ENCODE data around the gene CPOX.

Gene CPOX

DNA sequence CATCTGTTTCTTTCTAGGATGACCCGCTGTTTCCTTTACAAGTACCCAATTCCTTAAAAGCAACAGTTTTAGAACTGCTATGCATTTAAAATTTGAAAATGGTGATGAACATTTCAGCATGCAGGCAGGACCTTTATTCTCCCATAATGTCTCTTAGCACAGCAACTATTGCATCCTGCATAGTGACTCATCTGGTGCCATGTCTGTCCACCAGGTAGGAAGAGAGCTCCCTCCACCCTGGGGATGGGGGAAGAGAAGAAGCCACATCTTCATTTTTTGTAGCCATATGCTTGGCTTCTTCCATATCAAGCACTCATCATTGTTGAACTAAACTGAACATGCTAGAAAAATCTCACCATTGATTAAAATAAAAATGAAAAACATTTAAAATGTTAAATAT lies 51.7 kb downstream of the CPOX start:
- DNase-seq (ENCODE audit: low read depth in 1 of 2, low spot score in 1 of 2) = no peak

DNA sequence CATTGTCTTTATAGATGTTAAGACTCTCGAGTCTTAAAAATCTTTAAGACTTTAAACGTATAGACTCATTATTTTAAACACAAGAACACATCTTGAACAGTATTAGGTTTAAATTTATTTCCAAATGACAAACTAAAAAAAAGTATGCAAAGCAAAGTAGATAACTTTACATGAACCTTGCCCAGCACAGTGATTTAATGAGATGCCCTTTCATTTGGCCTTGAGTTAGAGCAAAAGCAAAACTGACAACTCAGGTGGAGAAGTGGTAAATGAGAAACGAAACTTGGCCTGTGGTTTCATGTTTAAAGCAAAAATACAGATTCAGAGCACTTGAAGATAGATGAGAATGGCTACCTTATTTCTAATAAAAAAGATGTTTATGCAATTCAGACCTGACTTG lies 53.1 kb downstream of the CPOX start:
- no peak for DNase-seq (ENCODE audit: low read depth in 1 of 2, low spot score in 1 of 2)

DNA sequence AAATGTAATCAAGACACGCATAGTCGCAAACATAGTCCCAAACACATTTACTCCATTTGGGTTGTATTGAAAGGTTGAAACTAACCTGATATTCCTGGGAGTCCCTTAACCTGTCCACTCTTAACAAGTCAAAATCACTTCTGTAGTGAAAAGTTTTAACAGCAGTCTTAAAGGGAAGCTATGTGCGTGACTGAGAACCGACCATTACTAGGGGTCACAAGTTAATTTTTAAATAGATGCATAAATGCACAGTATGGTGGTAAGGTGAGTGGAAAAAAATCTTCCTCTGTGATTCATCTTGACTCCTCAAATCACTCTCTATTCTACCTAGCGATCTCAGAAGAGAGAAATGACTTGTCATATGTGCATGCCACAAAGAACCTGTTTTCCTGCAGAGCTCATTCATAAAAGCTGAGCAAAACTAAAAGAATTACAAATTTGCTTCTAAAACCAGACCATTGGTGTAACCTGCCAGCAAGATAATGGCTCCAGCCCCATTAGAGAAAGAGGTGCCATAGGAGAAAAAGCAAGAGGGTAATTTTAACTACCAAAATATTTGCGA lies 56.9 kb downstream of the CPOX start:
- no peak for DNase-seq (ENCODE audit: low read depth in 1 of 2, low spot score in 1 of 2)

DNA sequence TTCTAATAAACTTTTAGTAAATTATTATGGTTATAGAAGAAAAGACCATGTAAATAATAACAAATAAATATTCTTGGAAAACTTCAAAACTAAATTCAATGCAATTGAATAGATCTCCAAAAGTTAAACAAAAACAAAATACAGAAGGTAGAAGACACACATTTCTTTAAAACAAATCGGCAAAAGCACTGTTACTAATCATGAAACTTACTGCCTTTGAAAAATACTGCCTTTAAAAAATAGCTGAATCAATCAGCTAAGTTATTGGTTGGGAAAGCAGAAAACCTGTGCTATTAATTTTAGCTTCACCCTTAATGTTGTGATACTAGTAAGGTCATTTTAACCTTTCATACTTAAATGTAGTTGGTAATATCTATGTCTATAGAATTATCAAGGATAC lies 58.7 kb downstream of the CPOX start:
- no peak for DNase-seq (ENCODE audit: low read depth in 1 of 2, low spot score in 1 of 2)

DNA sequence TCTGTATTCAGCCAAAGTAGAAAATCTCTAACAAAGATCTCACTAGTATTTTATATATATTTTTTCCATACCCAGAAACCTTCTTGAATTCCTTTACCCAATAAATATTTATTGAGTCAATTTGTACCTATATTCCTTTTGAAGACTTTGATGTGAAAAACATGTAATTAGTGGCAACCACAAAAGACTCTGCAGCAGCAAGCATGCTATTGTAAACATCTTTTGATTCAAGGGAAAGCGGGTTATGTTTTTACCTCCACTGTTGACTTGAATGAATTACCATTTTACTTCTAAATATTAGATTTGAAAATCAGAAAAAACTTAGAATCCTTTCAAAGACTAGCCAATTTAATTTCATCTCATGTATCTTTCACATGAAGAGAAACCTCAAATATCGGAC lies 59.2 kb downstream of the CPOX start:
- no peak for DNase-seq (ENCODE audit: low read depth in 1 of 2, low spot score in 1 of 2)

DNA sequence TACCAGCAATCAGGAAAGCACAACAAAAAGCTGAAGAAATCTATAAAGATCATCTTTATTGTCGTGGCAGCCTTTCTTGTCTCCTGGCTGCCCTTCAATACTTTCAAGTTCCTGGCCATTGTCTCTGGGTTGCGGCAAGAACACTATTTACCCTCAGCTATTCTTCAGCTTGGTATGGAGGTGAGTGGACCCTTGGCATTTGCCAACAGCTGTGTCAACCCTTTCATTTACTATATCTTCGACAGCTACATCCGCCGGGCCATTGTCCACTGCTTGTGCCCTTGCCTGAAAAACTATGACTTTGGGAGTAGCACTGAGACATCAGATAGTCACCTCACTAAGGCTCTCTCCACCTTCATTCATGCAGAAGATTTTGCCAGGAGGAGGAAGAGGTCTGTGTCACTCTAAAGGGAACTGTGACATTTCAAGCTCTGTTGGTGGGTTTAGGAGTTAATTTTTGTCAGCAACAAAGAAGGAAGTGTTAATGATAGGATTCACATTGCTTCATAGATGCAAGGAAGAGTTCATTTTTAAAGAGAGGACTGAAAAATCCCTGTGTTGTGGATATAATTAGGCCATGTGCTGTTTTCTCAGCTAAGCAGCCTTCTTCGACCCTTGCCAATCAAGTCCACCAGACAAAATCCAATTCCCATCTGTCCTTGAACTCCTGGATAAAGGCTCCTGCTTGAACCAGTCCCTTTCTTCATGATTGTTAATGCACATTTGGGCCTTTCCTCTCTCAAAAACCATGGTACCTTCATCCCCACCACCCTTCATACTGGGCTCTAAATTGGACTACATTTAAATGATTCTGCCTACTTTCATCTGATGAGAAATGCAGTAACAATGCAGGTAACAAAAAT lies 60.5 kb downstream of the CPOX start:
- DNase-seq (ENCODE audit: low read depth in 1 of 2, low spot score in 1 of 2) = no peak

DNA sequence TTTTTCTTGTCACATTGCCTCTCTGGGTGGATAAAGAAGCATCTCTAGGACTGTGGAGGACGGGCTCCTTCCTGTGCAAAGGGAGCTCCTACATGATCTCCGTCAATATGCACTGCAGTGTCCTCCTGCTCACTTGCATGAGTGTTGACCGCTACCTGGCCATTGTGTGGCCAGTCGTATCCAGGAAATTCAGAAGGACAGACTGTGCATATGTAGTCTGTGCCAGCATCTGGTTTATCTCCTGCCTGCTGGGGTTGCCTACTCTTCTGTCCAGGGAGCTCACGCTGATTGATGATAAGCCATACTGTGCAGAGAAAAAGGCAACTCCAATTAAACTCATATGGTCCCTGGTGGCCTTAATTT lies 61.2 kb downstream of the CPOX start:
- no peak for DNase-seq (ENCODE audit: low read depth in 1 of 2, low spot score in 1 of 2)

DNA sequence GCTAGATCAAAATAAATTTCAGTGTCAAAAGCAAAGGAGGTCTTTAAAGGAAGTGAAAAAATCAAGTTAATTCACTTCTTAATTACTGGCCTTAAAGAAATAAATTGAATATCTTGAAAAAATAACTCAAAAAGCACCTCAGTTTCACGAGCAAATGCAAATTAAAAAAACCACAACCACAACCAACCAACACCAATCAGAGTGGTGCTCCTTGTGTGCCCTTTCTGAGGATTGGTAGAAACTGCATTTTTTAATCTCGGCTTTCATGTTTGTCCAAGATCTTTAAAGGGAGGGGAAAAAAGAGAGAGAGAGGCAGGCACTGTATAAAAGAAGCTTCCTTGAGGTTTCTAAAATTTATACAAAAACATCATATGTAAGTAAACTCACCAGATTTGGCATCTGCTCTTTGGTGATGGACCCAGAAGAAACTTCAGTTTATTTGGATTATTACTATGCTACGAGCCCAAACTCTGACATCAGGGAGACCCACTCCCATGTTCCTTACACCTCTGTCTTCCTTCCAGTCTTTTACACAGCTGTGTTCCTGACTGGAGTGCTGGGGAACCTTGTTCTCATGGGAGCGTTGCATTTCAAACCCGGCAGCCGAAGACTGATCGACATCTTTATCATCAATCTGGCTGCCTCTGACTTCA lies 61.7 kb downstream of the CPOX start, which contains the start of gene GPR15:
TSS of gene GPR15 (plus strand) at position 357 of the 653 bp plus-strand sequence. CDS start at position 413, 56 bp downstream.
- DNase-seq (ENCODE audit: low read depth in 1 of 2, low spot score in 1 of 2) = no peak

DNA sequence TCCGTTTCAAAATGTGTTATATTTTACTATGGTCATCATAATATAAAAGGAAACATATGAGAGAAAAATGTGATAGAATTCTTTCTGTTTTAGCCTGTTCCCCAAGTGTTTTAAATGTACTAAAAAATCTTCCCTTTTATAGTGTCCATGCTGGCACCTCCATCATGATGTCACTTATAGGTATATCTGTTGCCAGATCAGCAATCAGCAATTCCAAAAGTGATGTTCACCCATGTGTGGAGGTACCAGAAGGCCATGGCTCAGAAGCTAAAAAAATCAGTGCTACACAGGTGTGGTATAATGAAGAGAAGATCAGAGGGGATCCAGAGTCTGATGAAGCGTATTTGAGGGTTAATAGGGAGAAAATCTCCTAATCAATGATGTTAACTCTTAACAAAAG lies 62.7 kb downstream of the CPOX start:
- no peak for DNase-seq (ENCODE audit: low read depth in 1 of 2, low spot score in 1 of 2)

DNA sequence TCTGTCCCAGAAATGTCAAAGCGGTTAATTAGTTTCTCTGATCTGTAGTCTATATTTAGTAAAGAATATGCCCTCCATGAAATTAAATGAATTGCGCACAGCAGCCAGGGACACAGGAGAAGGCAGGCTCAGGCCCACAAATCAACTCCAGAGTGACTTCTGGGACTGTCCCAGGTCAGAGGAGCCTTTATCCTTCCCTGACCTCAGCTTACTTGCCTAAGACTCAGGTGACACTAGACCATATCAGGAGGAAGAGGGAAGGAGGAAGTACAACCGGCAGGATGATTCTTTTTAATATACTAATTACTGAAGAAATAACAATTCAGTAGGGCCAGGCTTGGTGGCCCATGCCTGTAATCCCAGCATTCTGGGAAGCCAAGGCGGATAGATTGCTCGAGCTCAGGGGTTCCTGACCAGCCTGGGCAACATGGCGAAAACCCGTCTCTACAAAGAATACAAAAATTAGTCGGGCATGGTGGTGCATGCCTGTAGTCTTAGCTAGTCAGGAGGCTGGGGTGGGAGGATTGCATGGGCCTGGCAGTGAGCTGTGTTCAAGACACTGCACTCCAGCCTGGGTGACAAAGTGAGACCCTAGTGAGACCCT lies 63.5 kb downstream of the CPOX start:
- no peak for DNase-seq (ENCODE audit: low read depth in 1 of 2, low spot score in 1 of 2)

Data from activated CD4-positive, alpha-beta T cell treated with anti-CD3 and anti-CD28 coated beads, Interleukin-2, amount 50 U/mL, for 24 hours (primary cell).